ENCODE results near the gene PDPR. TPM values are rescaled to one million over a fixed set of nuclear protein-coding genes. Genes with fewer than 3 reads are reported as not detected.
A peak's percentile ranks its signal among the peaks of the same experiment; 100 is the strongest.
"Not testable (repeated sequence)": the region's sequence is repeated elsewhere in the genome, so short reads cannot be mapped to it uniquely, and the experiment has no call there.

PDPR gene
- total RNA-seq, 1 donor from 2014 or later, result 20.1 TPM

DNA sequence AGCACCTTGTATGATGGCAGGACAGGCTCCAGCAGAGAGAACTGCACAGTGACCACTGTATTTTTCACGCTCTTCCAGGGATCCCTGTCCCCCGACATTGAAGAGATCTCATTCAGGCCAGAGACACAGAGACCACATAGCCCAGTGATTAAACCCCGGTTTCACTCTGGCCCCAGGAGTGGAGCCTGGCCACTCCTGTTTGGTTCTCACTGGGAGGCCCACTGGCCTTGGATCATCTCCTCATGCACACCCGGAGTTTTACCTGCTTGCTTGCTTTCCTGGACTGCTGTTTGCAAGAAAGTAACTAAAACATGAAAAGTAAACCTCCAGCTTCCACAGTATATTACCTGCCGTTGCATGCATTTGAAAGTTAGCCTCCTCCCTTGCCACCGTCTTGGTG is 46.3 kb downstream of the PDPR start:
- Histone ChIP-seq H3K27ac (no peak overlapping the region), H3K4me3 (no peak overlapping the region), H3K27me3 (ENCODE audit: low read depth) (no peaks in the 10 kb centered on the region), H3K36me3 (peaks cover 74% of the 10 kb centered on the region), H3K9me3 (no peaks in the 10 kb centered on the region), H3K4me1 (no peaks in the 10 kb centered on the region)
- intact Hi-C loops (cut with DNase I), result no loop called here
- no peak for ATAC-seq
- TF ChIP-seq, protein P1, sequence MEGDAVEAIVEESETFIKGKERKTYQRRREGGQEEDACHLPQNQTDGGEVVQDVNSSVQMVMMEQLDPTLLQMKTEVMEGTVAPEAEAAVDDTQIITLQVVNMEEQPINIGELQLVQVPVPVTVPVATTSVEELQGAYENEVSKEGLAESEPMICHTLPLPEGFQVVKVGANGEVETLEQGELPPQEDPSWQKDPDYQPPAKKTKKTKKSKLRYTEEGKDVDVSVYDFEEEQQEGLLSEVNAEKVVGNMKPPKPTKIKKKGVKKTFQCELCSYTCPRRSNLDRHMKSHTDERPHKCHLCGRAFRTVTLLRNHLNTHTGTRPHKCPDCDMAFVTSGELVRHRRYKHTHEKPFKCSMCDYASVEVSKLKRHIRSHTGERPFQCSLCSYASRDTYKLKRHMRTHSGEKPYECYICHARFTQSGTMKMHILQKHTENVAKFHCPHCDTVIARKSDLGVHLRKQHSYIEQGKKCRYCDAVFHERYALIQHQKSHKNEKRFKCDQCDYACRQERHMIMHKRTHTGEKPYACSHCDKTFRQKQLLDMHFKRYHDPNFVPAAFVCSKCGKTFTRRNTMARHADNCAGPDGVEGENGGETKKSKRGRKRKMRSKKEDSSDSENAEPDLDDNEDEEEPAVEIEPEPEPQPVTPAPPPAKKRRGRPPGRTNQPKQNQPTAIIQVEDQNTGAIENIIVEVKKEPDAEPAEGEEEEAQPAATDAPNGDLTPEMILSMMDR (IDR thresholded peaks at IDR 0.05), result no peak
- DNase-seq, result no peak

DNA sequence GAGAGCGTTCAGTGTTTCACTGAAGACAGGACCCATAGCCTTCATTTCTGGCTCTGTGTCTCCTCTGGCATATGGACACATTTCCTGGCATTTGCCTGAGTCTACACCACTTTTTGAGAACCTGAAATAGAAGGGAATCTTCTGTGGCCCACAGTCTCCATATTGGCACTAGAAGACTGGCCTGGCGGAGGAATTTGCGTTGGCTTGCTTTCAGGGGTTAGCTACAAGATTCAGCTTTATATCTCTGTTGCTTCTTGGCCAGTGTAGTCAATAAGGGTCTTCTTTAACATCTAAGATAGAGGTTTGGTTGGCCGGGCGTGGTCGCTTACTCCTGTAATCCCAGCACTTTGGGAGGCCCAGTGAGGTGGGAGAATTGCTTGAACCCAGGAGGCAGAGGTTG is 46.7 kb downstream of the PDPR start:
- Histone ChIP-seq H3K9me3 (no peaks in the 10 kb centered on the region), H3K27ac (no peak overlapping the region), H3K4me1 (no peaks in the 10 kb centered on the region), H3K36me3 (peaks cover 70% of the 10 kb centered on the region), H3K27me3 (ENCODE audit: low read depth) (no peaks in the 10 kb centered on the region), H3K4me3 (no peak overlapping the region)
- TF ChIP-seq, protein P1 (IDR thresholded peaks at IDR 0.05), result no peak
- DNase-seq (no peak), ATAC-seq (no peak)
- intact Hi-C loops (cut with DNase I), result no loop called here

DNA sequence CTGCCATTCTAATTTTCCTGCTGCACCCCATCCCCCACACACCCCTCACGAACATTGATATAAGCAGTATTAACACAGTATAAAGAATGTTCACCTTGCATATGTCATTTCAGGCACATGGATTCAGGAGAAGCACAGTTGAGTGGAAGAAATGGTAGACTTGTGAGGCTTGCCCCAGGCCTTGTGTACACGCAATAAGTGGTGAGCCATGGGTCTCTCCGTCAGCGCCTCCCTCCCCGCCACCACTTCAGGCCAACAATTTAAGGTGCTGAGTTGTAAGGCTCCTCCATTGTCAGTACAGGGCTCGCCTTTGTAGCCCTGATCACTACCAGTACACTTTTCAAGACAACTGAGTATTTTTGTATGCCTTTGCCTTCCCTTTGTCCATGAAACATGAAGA is 47.2 kb downstream of the PDPR start:
- Histone ChIP-seq H3K4me3 (no peak overlapping the region), H3K9me3 (no peaks in the 10 kb centered on the region), H3K27me3 (ENCODE audit: low read depth) (no peaks in the 10 kb centered on the region), H3K27ac (no peak overlapping the region), H3K4me1 (no peaks in the 10 kb centered on the region), H3K36me3 (peaks cover 64% of the 10 kb centered on the region)
- ATAC-seq (no peak), DNase-seq (no peak)
- TF ChIP-seq, protein P1 (IDR thresholded peaks at IDR 0.05), result no peak
- intact Hi-C loops (cut with DNase I), result no loop called here

DNA sequence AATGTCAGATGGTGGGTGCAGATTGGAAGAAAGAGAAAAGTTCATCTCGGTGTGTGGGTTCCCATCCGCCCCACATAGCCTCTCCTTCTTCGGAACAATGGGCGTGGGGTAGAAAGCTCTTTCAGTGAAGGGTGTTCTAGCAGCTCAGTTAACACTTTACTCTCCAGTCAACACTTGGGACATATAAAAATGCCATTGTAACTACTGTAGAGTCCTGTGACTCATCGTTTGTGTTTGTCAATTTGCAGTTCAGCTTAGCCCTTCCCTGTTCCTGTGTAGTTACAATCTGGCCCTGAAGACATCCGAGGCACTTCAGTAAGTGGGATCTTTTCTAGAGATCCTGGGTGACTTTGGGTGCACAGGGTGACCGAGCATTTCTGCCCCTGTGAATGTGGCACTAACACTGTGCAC is 47.9 kb downstream of the PDPR start:
- Histone ChIP-seq H3K9me3 (no peaks in the 10 kb centered on the region), H3K27me3 (ENCODE audit: low read depth) (no peaks in the 10 kb centered on the region), H3K27ac (no peak overlapping the region), H3K4me3 (no peak overlapping the region), H3K4me1 (no peaks in the 10 kb centered on the region), H3K36me3 (peaks cover 57% of the 10 kb centered on the region)
- ATAC-seq, result no peak
- intact Hi-C loops (cut with DNase I), result no loop called here
- TF ChIP-seq, protein P1 (IDR thresholded peaks at IDR 0.05), result no peak
- DNase-seq, result no peak

DNA sequence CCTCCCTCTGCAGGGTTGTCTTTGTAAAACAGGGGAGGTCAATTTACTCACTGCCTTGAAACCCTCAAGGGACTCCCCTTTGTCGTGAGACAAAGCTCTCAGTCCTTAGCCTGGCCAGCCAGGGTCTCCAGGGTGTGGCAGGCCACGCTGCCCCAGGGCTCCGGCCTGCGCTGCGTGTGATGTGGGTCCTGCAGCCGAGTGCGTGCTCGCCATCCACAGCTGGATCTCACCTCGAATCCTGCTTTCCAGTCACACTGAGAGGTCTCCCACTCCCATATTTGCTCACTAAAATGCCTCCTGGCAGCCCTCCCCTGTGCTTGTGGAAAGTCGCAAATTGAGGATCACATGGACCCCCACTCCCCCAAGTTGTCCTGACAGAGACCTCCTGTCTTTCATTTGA is 49.5 kb downstream of the PDPR start:
- H3K9me3 ChIP-seq, result no peaks in the 10 kb centered on the region
- peaks cover 42% of the 10 kb centered on the region for H3K36me3 ChIP-seq
- DNase-seq (no peak), ATAC-seq (no peak)
- intact Hi-C loops (cut with DNase I), result no loop called here
- H3K27me3 ChIP-seq (ENCODE audit: low read depth), result no peaks in the 10 kb centered on the region
- no peaks in the 10 kb centered on the region for H3K4me1 ChIP-seq
- TF ChIP-seq, protein P1 (IDR thresholded peaks at IDR 0.05), result no peak
- H3K4me3 ChIP-seq, result no peak overlapping the region
- no peak overlapping the region for H3K27ac ChIP-seq

DNA sequence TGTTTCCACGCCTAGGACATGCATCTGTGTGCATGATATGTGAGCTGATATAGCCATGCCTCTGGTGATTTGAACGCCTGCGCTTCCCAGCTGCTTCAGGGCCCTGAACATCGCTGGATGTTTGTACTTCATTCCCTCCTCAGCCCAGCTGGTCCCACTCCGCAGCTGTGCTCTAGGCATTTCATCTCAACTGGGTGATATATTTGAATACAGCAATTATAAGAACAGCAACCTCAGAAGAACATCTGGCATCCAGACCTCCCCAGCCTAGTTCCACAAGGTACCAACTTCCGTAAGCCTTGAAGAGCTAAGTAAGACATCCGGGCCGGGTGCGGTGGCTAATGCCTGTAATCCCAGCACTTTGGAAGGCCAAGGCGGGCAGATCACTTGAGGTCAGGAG is 52.6 kb downstream of the PDPR start:
- H3K4me3 ChIP-seq; DNase-seq; H3K27me3 ChIP-seq (ENCODE audit: low read depth); intact Hi-C loops (cut with DNase I); ATAC-seq; H3K4me1 ChIP-seq; H3K27ac ChIP-seq; H3K9me3 ChIP-seq: not testable (repeated sequence)
- H3K36me3 ChIP-seq, result peaks cover 11% of the 10 kb centered on the region

DNA sequence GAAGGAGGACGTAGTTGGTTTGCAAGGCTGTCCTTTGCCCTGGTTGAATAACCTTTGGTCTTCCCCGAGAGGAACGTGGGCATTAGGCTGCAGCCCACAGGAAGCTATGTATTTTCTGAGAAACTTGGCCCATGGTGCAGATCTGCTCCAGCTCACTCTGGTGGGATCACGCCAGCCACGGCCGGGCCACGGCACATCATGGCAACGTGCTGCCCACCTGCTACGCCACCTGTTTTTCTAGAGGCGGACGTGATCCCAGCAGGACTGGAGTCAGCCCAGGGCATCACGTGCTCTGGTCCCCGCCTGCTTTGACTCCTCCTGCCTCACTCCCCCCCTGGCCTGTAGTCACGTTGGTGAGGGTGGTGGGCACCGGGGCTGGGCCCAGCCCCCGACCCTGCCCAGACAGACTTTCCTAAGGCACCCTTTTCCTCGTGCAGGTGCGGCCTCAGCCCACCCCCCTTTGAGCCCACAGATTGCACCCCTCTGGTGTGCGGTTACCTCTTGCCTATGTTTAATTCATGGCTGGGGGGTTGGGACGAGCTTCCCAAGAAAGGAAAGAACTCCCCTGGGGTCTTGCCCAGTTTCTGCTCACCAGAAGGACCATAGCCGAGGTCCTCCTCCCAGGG is 59.2 kb downstream of the PDPR start, which contains the start of gene CLEC18C:
Gene CLEC18C, plus strand, starts transcription at position 576 of the 626 bp plus-strand sequence. CDS start 492 bp downstream, outside the sequence.
- not testable (repeated sequence) for H3K36me3 ChIP-seq

DNA sequence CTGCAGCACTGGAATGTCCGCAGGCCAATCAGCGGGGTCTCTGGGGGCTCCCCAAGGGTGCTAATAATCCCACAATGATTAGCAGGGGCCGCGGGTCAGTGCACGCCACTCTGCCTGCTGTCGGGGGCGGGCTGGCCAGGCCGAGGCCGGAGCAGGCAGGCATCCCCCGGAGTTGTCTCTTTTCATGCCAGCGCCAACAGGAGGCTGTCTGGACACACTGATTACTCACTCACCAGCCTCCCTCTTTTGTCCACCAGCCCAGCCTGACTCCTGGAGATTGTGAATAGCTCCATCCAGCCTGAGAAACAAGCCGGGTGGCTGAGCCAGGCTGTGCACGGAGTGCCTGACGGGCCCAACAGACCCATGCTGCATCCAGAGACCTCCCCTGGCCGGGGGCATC is 59.8 kb downstream of the PDPR start:
- H3K4me1 ChIP-seq; H3K27ac ChIP-seq; H3K27me3 ChIP-seq (ENCODE audit: low read depth); H3K36me3 ChIP-seq; H3K4me3 ChIP-seq; DNase-seq; intact Hi-C loops (cut with DNase I); H3K9me3 ChIP-seq: not testable (repeated sequence)
- ATAC-seq, result peak in 1 of 2 donors; percentile 25

More for the DNA sequence above, 59.2 kb downstream of the PDPR start, which contains the start of gene CLEC18C:
- H3K4me3 ChIP-seq; H3K27me3 ChIP-seq (ENCODE audit: low read depth); intact Hi-C loops (cut with DNase I); ATAC-seq; H3K4me1 ChIP-seq; H3K27ac ChIP-seq; DNase-seq; H3K9me3 ChIP-seq: not testable (repeated sequence)

DNA sequence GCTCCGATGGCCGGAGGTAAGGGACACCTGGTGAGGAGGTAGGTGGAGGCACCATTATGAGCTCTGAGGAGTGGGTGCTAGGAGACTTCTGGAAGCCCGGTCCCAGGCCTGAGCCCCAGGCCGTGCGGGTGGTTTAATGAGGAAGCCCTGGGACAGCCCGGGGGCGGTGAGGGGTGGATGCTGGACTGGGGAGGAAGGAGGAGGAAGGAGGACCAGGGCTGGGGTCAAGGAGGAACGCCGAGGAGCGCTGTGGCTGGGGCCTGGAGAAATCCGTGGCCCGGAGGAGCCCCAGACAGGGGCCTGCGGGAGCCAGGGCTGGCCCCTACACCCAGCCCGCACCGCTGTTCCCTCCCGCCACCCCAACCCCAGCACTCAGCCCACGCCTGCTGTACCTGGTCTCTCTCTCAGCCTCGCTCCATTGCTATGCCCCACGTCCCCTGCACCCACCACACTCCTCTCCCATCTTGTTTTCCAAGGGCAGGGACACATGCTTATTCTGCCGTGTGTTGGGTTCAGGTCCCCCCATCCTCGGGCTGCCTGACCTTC is 60.3 kb downstream of the PDPR start:
- H3K4me1 ChIP-seq; H3K27ac ChIP-seq; intact Hi-C loops (cut with DNase I); H3K4me3 ChIP-seq; DNase-seq; H3K9me3 ChIP-seq; H3K36me3 ChIP-seq; H3K27me3 ChIP-seq (ENCODE audit: low read depth): not testable (repeated sequence)
- ATAC-seq, result peak; percentile 15 to 34
